ENCODE data around the gene GPR85.
"Not testable (repeated sequence)": the region's sequence is repeated elsewhere in the genome, so short reads cannot be mapped to it uniquely, and the experiment has no call there.

Gene GPR85

GRCh38 chr7:113118074-113118959 lies 31.7 kb upstream of the GPR85 start, which contains the start of gene SMIM30:
Gene SMIM30 (minus strand): TSS chr7:113118554. CDS start chr7:113117578, 976 bp downstream.
- H3K27me3 ChIP-seq (ENCODE audit: control insufficient read depth in 1 of 2, insufficient read depth in 1 of 2, low read length in 2 of 2) = no peaks in the 10 kb centered on the region
- H3K79me1 ChIP-seq (replicated peaks; ENCODE audit: low read length, poor library complexity, severe bottlenecking) = peaks cover 3% of the 10 kb centered on the region
- no peak within 1 kb of the TSS for H3K4ac ChIP-seq (ENCODE audit: low read depth in 1 of 2, low read length in 2 of 2)
- H4K8ac ChIP-seq (ENCODE audit: low read length) = no peak within 1 kb of the TSS
- no peak within 1 kb of the TSS for H2BK5ac ChIP-seq (ENCODE audit: low read depth, low read length, poor library complexity, severe bottlenecking)
- DNase-seq = peak; percentile 93
- H3K9ac ChIP-seq (ENCODE audit: low read length) = peak within 1 kb of the TSS; percentile 94
- H3K18ac ChIP-seq (ENCODE audit: low read depth in 1 of 2, low read length in 2 of 2) = peak within 1 kb of the TSS; percentile 21 to 48
- no peak within 1 kb of the TSS for H2AK5ac ChIP-seq (ENCODE audit: low read length, severe bottlenecking)
- no peaks in the 10 kb centered on the region for H3K9me3 ChIP-seq (ENCODE audit: control insufficient read depth, low read length)
- no peak within 1 kb of the TSS for H3K23ac ChIP-seq (ENCODE audit: low read length in 2 of 2)
- H3K4me3 ChIP-seq (ENCODE audit: insufficient read depth in 1 of 2, low read depth in 1 of 2, low read length in 2 of 2) = peak within 1 kb of the TSS; percentile 36 to 92
- no peak within 1 kb of the TSS for H2BK12ac ChIP-seq (ENCODE audit: low read length in 2 of 2)
- no peak within 1 kb of the TSS for H2AFZ ChIP-seq (ENCODE audit: low read depth, low read length)
- no peak within 1 kb of the TSS for H4K91ac ChIP-seq (ENCODE audit: low read length)
- no peak within 1 kb of the TSS for H3K14ac ChIP-seq (ENCODE audit: low read length in 2 of 2)
- peak within 1 kb of the TSS; percentile 81 for H3K4me2 ChIP-seq (ENCODE audit: low read length, poor library complexity, severe bottlenecking)
- H3K27ac ChIP-seq (ENCODE audit: low read length, poor library complexity, severe bottlenecking) = peak within 1 kb of the TSS; percentile 67
- peaks cover 2% of the 10 kb centered on the region for H3K4me1 ChIP-seq (ENCODE audit: control insufficient read depth, insufficient read depth, low read depth, low read length)
- peaks cover 0 to 27% of the 10 kb centered on the region in 2 experiments for H3K36me3 ChIP-seq (ENCODE audit: control insufficient read depth in 1 of 2, insufficient read depth in 2 of 2, low read depth in 1 of 2, low read length in 2 of 2)
- peak within 1 kb of the TSS; percentile 19 for H2BK120ac ChIP-seq (ENCODE audit: low read depth, low read length)
- WGBS = 0% methylated on average over 13 of the region's 35 CpGs
- H2BK15ac ChIP-seq (ENCODE audit: low read depth, poor library complexity, severe bottlenecking) = no peak within 1 kb of the TSS

DNA sequence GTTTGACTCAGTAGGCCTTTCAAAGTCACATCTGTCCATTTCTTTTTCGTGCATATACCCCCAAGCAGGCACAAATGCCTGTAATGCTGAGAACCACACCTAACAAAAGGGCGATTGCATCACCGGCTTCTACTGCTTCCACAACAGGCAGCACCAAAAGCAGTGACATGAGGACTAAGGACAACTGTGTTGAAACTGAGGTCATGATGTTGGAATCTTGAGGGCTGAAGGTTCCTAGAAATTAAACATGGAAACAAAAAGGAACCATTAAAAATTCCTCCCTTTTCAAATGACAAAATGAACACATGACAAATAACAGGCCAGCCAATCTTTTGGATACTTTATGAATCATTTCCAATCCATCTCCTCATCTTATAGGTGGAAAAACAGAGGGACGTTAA lies 30.7 kb upstream of the GPR85 start:
- H2BK12ac ChIP-seq (ENCODE audit: low read length in 2 of 2); H4K91ac ChIP-seq (ENCODE audit: low read length); H3K27ac ChIP-seq (ENCODE audit: low read length, poor library complexity, severe bottlenecking); H3K4me1 ChIP-seq (ENCODE audit: control insufficient read depth, insufficient read depth, low read depth, low read length); H3K27me3 ChIP-seq (ENCODE audit: control insufficient read depth in 1 of 2, insufficient read depth in 1 of 2, low read length in 2 of 2); H3K14ac ChIP-seq (ENCODE audit: low read length in 2 of 2); H2BK15ac ChIP-seq (ENCODE audit: low read depth, poor library complexity, severe bottlenecking); H3K79me1 ChIP-seq (replicated peaks; ENCODE audit: low read length, poor library complexity, severe bottlenecking); H3K18ac ChIP-seq (ENCODE audit: low read depth in 1 of 2, low read length in 2 of 2); H3K23ac ChIP-seq (ENCODE audit: low read length in 2 of 2); H2BK5ac ChIP-seq (ENCODE audit: low read depth, low read length, poor library complexity, severe bottlenecking); H4K8ac ChIP-seq (ENCODE audit: low read length); H2AK5ac ChIP-seq (ENCODE audit: low read length, severe bottlenecking); H2AFZ ChIP-seq (ENCODE audit: low read depth, low read length); H2BK120ac ChIP-seq (ENCODE audit: low read depth, low read length); H3K9me3 ChIP-seq (ENCODE audit: control insufficient read depth, low read length): not testable (repeated sequence)
- Histone ChIP-seq H3K4ac (ENCODE audit: low read depth in 1 of 2, low read length in 2 of 2) (peak overlapping the region in 1 of 2 experiments; percentile 26), H3K4me2 (ENCODE audit: low read length, poor library complexity, severe bottlenecking) (peak overlapping the region; percentile 47), H3K36me3 (ENCODE audit: control insufficient read depth in 1 of 2, insufficient read depth in 2 of 2, low read depth in 1 of 2, low read length in 2 of 2) (peaks cover 0 to 35% of the 10 kb centered on the region in 2 experiments), H3K9ac (ENCODE audit: low read length) (peak overlapping the region; percentile 94), H3K4me3 (ENCODE audit: insufficient read depth in 1 of 2, low read depth in 1 of 2, low read length in 2 of 2) (peak overlapping the region in 1 of 2 experiments; percentile 92)
- peak; percentile 11 for DNase-seq
- WGBS = 91% methylated on average over 4 of the region's 4 CpGs

GRCh38 chr7:113113912-113114311 lies 27.3 kb upstream of the GPR85 start:
- Histone ChIP-seq H3K4ac (ENCODE audit: low read depth in 1 of 2, low read length in 2 of 2) (no peak overlapping the region), H3K18ac (ENCODE audit: low read depth in 1 of 2, low read length in 2 of 2) (no peak overlapping the region), H3K4me1 (ENCODE audit: control insufficient read depth, insufficient read depth, low read depth, low read length) (peaks cover 2% of the 10 kb centered on the region), H3K79me1 (replicated peaks; ENCODE audit: low read length, poor library complexity, severe bottlenecking) (peaks cover 5% of the 10 kb centered on the region), H3K4me3 (ENCODE audit: insufficient read depth in 1 of 2, low read depth in 1 of 2, low read length in 2 of 2) (no peak overlapping the region), H3K27ac (ENCODE audit: low read length, poor library complexity, severe bottlenecking) (no peak overlapping the region), H2BK12ac (ENCODE audit: low read length in 2 of 2) (no peak overlapping the region), H3K27me3 (ENCODE audit: control insufficient read depth in 1 of 2, insufficient read depth in 1 of 2, low read length in 2 of 2) (no peaks in the 10 kb centered on the region), H2BK5ac (ENCODE audit: low read depth, low read length, poor library complexity, severe bottlenecking) (no peak overlapping the region), H4K91ac (ENCODE audit: low read length) (no peak overlapping the region), H3K23ac (ENCODE audit: low read length in 2 of 2) (no peak overlapping the region), H2BK15ac (ENCODE audit: low read depth, poor library complexity, severe bottlenecking) (no peak overlapping the region), H3K9ac (ENCODE audit: low read length) (no peak overlapping the region), H2AFZ (ENCODE audit: low read depth, low read length) (no peak overlapping the region), H4K8ac (ENCODE audit: low read length) (no peak overlapping the region), H3K9me3 (ENCODE audit: control insufficient read depth, low read length) (no peaks in the 10 kb centered on the region), H2BK120ac (ENCODE audit: low read depth, low read length) (no peak overlapping the region), H3K36me3 (ENCODE audit: control insufficient read depth in 1 of 2, insufficient read depth in 2 of 2, low read depth in 1 of 2, low read length in 2 of 2) (peaks cover 0 to 35% of the 10 kb centered on the region in 2 experiments), H3K4me2 (ENCODE audit: low read length, poor library complexity, severe bottlenecking) (no peak overlapping the region), H3K14ac (ENCODE audit: low read length in 2 of 2) (no peak overlapping the region), H2AK5ac (ENCODE audit: low read length, severe bottlenecking) (no peak overlapping the region)
- no peak for DNase-seq
- WGBS = 83% methylated on average over 1 of the region's 2 CpGs

DNA sequence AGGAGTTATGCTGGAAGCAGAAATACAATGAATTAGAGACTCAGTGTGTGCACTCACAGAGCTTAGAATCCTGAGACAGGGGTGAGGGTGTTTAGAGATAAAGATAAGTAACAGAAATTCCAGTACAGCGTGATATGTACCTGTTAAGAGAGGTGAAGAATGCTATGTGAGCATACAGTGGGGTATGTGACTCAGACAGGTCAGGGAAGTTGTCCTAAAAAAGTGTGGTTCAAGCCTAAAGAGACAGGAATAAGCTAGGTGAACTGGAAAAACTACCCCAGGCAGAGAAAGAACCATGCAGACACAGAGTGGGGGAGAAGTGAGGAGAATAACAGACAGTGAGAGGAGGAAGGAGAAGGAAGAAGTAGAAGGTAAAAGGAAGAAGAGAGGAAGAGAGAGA lies 23.1 kb upstream of the GPR85 start:
- Histone ChIP-seq H3K4me2 (ENCODE audit: low read length, poor library complexity, severe bottlenecking) (no peak overlapping the region), H2BK15ac (ENCODE audit: low read depth, poor library complexity, severe bottlenecking) (no peak overlapping the region), H2BK5ac (ENCODE audit: low read depth, low read length, poor library complexity, severe bottlenecking) (no peak overlapping the region), H3K4me3 (ENCODE audit: insufficient read depth in 1 of 2, low read depth in 1 of 2, low read length in 2 of 2) (no peak overlapping the region), H3K14ac (ENCODE audit: low read length in 2 of 2) (no peak overlapping the region), H3K27ac (ENCODE audit: low read length, poor library complexity, severe bottlenecking) (no peak overlapping the region), H3K9ac (ENCODE audit: low read length) (no peak overlapping the region), H3K27me3 (ENCODE audit: control insufficient read depth in 1 of 2, insufficient read depth in 1 of 2, low read length in 2 of 2) (no peaks in the 10 kb centered on the region), H3K4ac (ENCODE audit: low read depth in 1 of 2, low read length in 2 of 2) (no peak overlapping the region), H4K91ac (ENCODE audit: low read length) (no peak overlapping the region), H3K4me1 (ENCODE audit: control insufficient read depth, insufficient read depth, low read depth, low read length) (no peaks in the 10 kb centered on the region), H2AK5ac (ENCODE audit: low read length, severe bottlenecking) (no peak overlapping the region), H3K36me3 (ENCODE audit: control insufficient read depth in 1 of 2, insufficient read depth in 2 of 2, low read depth in 1 of 2, low read length in 2 of 2) (peaks cover 0 to 19% of the 10 kb centered on the region in 2 experiments), H3K23ac (ENCODE audit: low read length in 2 of 2) (no peak overlapping the region), H3K9me3 (ENCODE audit: control insufficient read depth, low read length) (no peaks in the 10 kb centered on the region), H3K18ac (ENCODE audit: low read depth in 1 of 2, low read length in 2 of 2) (no peak overlapping the region), H3K79me1 (replicated peaks; ENCODE audit: low read length, poor library complexity, severe bottlenecking) (peaks cover 2% of the 10 kb centered on the region), H4K8ac (ENCODE audit: low read length) (no peak overlapping the region), H2BK12ac (ENCODE audit: low read length in 2 of 2) (no peak overlapping the region), H2BK120ac (ENCODE audit: low read depth, low read length) (no peak overlapping the region), H2AFZ (ENCODE audit: low read depth, low read length) (no peak overlapping the region)
- no peak for DNase-seq
- 81% methylated on average over 1 of the region's 1 CpG for WGBS

All from mesenchymal stem cell (in vitro differentiated cells and primary cell).